GM18909 (cell line): ENCODE data around the gene P3H1.
"Not testable (repeated sequence)": the region's sequence is repeated elsewhere in the genome, so short reads cannot be mapped to it uniquely, and the experiment has no call there.

Experiments
- ATAC-seq: cut with Tn5 transposase; IDR thresholded peaks from one replicate; pipeline ENCODE4 v1.9.1; 2021; ENCODE audit warnings: mild to moderate bottlenecking; ENCODE audit not compliant: unreplicated experiment, poor library complexity

P3H1 gene

GRCh38 chr1:42734201-42735035, 32.4 kb downstream of the P3H1 start:
- ATAC-seq, result no peak

GRCh38 chr1:42733415-42734200, 33.2 kb downstream of the P3H1 start:
- ATAC-seq, result no peak

GRCh38 chr1:42732126-42732680, 34.6 kb downstream of the P3H1 start:
- no peak for ATAC-seq

GRCh38 chr1:42731585-42731984, 35.2 kb downstream of the P3H1 start:
- ATAC-seq, result no peak

GRCh38 chr1:42730988-42731387, 35.8 kb downstream of the P3H1 start:
- ATAC-seq, result no peak

GRCh38 chr1:42730002-42730401, 36.8 kb downstream of the P3H1 start:
- no peak for ATAC-seq

- not testable (repeated sequence) for ATAC-seq
Measured at GRCh38 chr1:42725820-42726219, 41.0 kb downstream of the P3H1 start.

GRCh38 chr1:42723511-42723910, 43.3 kb downstream of the P3H1 start:
- ATAC-seq, result no peak

GRCh38 chr1:42722403-42722802, 44.4 kb downstream of the P3H1 start:
- not testable (repeated sequence) for ATAC-seq

GRCh38 chr1:42721926-42722325, 44.9 kb downstream of the P3H1 start:
- ATAC-seq, result no peak

- no peak for ATAC-seq
Measured at GRCh38 chr1:42720868-42721267, 46.0 kb downstream of the P3H1 start.

- ATAC-seq, result not testable (repeated sequence)
Measured at GRCh38 chr1:42714441-42714840, 52.4 kb downstream of the P3H1 start.

GRCh38 chr1:42713293-42713692, 53.5 kb downstream of the P3H1 start:
- ATAC-seq, result no peak

- not testable (repeated sequence) for ATAC-seq
Measured at GRCh38 chr1:42712808-42713207, 54.0 kb downstream of the P3H1 start.

GRCh38 chr1:42703888-42704464, 62.9 kb downstream of the P3H1 start:
- no peak for ATAC-seq

- no peak for ATAC-seq
Measured at GRCh38 chr1:42700006-42700405, 66.8 kb downstream of the P3H1 start.

GRCh38 chr1:42698081-42698813, 68.6 kb downstream of the P3H1 start:
- no peak for ATAC-seq
